HG03457 (cell line): ENCODE data around the gene HMCN2.

ENCODE experiments used
- ATAC-seq: cut with Tn5 transposase; IDR thresholded peaks from one replicate; pipeline ENCODE4 v1.9.1; 2021; ENCODE audit warnings: moderate number of reproducible peaks; ENCODE audit not compliant: unreplicated experiment

HMCN2 gene, protein sequence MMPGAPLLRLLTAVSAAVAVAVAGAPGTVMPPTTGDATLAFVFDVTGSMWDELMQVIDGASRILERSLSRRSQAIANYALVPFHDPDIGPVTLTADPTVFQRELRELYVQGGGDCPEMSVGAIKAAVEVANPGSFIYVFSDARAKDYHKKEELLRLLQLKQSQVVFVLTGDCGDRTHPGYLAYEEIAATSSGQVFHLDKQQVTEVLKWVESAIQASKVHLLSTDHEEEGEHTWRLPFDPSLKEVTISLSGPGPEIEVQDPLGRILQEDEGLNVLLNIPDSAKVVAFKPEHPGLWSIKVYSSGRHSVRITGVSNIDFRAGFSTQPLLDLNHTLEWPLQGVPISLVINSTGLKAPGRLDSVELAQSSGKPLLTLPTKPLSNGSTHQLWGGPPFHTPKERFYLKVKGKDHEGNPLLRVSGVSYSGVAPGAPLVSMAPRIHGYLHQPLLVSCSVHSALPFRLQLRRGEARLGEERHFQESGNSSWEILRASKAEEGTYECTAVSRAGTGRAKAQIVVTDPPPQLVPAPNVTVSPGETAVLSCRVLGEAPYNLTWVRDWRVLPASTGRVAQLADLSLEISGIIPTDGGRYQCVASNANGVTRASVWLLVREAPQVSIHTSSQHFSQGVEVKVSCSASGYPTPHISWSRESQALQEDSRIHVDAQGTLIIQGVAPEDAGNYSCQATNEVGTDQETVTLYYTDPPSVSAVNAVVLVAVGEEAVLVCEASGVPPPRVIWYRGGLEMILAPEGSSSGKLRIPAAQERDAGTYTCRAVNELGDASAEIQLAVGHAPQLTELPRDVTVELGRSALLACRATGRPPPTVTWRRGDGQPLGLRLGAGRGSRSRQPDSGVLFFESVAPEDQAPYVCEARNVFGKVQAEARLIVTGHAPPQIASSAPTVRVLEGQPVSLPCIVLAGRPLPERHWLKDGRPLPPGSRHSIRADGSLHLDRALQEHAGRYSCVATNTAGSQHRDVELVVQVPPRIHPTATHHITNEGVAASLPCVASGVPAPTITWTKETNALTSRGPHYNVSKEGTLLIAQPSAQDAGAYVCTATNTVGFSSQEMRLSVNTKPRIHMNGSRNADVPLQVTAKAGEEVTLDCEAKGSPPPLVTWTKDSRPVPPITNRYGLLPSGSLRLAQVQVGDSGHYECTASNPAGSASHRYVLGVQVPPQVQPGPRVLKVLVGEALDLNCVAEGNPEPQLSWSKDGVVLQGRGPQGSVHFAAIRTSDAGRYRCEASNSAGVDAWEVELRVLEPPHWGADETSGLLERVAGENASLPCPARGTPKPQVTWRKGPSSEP (N-terminal part only)

DNA sequence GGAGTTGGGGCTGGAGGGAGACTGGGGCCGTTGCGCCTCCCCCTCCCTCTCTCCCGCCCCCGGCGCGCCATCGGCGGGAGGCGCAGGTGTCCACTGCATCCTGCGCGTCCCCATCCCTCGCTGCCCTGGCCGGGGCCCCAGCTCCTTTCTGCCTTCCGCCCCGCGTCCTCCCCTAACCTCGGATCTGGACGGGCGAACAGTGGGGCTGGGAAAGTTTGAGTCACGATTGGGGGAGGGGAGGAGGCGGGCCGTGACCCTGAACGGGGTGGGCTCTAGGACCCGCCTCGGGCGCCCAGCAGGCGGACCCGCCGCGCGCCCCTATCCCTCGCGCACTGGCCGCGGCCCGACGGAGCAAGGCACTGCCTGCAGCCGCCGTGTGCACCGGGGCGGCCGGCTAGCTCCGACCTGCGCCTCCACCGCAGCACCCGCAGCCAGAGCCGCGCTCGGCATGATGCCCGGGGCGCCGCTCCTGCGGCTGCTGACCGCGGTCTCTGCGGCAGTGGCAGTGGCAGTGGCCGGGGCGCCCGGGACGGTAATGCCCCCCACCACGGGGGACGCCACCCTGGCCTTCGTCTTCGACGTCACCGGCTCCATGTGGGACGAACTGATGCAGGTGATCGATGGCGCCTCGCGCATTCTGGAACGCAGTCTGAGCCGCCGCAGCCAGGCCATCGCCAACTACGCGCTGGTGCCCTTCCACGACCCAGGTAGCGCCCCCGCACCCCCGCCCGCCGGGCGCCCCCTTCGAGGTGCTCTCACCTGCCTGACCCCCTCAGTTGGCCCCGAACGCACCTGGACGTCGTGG lies at the start of gene HMCN2:
Gene HMCN2, plus strand, starts transcription at position 330 of the 805 bp plus-strand sequence. Its CDS starts 119 bp downstream, at position 449.
- ATAC-seq, result no peak

DNA sequence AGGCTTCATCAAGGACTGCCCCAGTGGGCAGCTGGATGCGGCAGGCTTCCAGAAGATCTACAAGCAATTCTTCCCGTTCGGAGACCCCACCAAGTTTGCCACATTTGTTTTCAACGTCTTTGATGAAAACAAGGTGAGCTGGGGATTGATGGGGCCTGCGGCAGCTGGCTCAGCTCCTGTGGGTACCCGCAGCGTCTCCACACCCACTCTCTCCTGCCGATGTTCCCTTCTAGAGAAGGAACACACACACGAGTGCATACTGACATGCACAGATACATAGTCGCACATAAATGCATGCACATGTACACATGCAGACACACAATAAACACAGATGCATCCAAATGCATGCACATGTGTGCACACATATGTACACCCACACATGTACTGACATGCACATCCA lies 47.7 kb upstream of the HMCN2 start:
- no peak for ATAC-seq

DNA sequence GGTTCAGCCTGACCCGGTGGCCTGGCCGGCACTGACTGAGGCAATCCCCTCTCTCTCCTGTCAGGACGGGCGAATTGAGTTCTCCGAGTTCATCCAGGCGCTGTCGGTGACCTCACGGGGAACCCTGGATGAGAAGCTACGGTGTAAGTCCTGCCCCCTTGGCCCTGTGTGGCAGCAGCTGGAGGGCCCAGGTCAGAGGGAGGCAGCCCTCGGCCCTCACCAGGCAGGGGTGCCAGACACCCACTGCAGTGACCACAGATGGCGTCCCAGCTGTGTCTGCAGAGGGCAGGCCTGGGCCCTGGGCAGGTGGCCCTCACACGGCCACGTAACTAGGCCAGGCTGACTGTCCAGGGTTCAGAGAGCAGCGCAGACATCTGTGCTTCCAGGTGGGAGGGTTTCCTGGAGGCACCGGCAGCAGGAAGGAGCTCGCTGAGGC lies 45.9 kb upstream of the HMCN2 start:
- no peak for ATAC-seq

DNA sequence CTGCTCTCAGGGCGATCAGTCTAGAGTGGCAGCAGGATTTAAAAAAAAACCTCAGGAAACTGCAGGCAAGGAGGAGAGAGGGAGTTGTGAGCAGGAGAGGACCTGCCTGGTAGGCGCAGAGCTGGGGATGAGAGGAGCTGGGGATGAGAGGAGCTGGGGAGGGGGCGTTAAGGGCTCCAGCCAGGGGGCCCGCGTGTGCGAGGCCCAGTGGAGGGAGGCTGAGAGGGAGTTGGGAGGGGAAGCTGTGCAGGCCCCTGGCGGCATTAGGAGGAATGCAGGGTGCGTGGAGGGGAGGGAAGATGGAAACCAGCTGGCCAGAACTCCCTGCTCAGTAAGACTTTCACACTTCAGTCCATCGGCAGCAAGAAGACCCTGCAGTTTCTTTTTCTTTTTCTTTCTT lies 45.2 kb upstream of the HMCN2 start:
- no peak for ATAC-seq

DNA sequence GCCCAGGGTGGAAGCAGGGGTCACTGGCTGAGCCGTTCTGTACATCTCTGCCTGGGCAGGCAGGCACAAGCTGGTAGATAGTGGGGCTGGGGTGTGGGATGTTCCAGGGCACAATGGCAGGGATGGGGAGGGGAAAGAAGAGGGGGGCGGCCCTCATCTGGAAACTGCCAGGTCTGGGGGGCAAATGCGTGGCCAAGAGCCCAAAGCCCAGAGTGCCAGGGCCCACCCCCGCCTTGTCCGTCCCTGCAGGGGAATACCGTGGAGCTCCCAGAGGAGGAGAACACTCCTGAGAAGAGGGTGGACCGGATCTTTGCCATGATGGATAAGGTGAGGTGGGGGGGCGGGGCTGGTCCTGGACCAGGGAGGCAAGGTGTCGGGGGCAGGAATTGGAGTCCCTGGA lies 42.7 kb upstream of the HMCN2 start:
- no peak for ATAC-seq

DNA sequence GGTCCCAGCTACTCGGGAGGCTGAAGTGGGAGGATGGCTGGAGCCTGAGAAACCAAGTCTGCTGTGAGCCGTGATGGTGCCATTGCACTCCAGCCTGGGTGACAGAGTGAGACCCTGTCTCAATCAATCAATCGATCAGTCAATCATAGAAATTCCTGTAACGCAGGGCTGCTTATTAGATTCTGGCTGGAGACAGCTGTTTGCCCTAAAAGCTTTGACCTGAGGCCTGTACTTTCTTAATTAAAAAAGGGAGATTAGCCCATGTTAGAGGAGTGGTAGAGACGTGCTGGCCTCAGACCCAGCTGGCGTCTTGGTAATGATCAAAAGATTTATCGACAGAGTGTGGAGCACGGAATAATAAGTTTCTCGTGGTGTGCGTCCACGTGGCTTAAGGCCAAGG lies 40.5 kb upstream of the HMCN2 start:
- no peak for ATAC-seq

DNA sequence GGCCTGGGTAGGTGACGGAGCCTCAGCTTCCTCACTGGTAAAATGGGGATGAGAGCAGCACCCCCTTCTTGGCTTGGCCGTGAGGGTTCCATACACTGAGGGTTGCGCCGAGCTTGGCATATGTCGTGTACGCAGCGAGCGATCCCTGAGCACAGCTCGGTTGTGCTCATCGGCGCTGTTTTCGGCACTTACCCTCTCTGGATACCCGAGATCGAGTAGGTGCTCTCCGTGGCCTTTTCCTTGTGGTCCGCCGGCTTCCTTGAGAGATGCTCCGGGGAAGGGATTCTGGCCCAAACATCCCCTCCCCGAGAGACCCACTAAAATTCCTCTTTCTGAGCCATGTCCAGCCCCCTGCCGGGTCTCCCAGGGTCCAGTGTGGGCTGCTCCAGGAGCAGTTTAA lies 40.0 kb upstream of the HMCN2 start:
- ATAC-seq, result no peak

DNA sequence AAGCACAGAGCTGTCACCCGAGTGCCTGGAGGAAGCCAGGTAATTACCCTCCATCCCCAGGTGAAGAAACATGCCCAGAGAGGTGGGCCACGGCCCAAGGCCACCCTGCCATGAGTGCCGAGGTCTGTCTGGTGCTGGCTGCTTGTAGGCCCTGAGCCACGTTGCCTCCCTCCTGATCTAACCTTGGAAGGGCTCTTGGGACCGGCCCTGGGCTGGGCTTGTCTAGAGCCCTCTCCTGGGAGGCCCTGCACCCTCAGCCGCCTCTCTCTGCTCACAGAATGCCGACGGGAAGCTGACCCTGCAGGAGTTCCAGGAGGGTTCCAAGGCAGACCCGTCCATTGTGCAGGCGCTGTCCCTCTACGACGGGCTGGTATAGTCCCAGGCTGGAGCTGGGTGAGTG lies 39.4 kb upstream of the HMCN2 start:
- no peak for ATAC-seq

DNA sequence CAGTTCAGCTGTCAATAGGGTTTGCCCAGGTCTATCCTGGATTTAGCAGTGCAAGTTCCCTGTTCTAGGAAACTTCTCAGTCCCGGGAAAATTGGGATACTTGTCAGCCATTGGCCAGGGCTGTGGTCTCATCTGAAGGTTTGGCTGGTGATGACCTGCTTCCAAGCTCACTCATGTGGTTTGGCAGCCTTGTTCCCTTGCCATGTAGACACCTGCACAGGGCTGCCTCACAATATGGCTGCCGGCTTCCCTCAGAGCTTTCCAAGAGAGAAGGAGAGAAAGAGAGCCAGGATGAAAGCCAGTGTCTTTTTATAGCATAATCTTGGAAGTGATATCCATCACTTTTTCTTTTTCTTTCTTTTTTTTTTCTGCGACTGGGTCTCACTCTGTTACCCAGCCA lies 37.7 kb upstream of the HMCN2 start:
- no peak for ATAC-seq

DNA sequence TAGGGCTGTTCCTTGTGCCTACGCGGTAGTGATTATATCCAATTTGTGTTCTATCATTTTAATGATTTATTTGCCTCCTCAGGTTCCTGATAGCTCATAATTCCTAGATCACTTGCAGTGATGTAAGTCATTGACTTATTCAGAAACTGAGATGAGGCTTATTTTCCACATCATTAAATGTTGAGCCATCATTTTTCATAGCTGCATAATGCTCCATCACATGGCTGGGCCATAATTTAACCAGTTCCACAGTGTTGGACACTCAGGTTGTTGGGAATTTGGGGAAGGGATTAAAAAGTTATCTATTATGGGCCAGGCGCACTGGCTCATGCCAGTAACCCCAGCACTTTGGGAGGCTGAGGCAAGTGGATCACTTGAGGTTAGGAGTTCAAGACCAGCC lies 35.8 kb upstream of the HMCN2 start:
- no peak for ATAC-seq

DNA sequence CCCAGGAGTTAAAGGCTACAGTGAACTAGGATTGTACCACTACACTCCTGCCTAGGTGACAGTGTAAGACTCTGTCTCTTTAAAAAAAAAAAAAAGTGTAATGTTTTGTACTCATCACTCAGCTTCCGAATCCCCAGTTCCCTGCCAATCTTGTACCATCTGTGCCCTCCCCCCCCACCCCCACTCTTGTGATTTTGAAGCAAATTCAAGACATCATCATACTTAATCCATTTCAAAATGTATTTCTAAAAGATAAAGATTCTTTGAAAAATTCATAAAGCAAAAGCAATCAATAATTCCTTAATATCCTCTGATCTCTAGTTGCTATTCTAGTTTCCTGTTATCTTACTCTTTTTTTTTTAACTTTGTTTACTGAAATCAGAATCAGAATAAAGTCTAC lies 34.9 kb upstream of the HMCN2 start:
- ATAC-seq, result no peak

DNA sequence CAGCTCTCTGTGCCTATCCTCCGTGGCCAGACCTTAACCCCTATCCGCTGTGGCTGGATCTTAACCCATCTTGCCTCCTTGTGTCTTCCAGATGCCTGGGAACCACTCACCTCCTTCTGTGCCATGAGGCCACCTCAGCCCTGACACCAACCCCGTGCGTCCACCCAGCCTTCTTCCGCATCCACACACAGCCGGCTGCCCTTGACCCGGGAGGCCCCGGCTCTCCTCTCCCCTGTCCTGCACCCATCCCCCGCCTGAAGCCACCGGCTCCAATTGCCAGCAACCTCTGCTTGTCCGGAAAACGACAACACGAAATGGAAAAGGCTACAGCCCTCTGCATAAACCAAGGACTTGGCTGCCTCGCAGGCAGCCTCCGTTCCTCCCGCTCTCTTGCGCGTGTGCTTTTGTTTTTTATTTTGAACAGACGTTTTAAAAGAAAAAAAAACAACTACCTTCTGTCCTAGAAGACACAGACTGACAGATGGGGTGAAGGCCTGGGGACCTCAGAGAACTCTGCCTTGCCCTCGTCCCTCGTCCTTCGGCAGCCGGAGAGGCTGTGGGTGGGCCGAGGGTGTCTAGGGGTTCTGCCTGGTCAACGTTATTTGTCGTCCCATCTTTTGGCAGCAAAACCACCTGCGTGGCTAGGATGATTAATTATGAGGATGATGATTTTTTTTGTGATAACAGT lies 32.5 kb upstream of the HMCN2 start:
- no peak for ATAC-seq

DNA sequence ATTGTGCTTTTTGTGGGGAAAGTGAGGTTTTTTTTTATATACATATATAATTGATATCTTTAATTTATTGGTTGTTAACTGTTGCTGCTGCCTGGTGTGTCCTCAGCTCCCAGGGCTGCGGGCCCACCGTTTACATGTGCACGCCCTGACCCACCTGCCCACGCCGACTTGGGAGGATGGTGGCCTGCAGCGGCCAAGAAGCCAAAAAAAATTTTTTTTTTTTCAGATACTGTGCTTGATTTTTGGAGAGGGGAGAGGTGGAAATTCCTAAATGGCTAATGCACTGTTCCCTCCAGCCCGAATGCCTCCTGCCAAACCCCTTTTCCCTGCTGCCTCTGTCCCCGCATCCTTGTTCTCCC lies 32.0 kb upstream of the HMCN2 start:
- ATAC-seq, result no peak

DNA sequence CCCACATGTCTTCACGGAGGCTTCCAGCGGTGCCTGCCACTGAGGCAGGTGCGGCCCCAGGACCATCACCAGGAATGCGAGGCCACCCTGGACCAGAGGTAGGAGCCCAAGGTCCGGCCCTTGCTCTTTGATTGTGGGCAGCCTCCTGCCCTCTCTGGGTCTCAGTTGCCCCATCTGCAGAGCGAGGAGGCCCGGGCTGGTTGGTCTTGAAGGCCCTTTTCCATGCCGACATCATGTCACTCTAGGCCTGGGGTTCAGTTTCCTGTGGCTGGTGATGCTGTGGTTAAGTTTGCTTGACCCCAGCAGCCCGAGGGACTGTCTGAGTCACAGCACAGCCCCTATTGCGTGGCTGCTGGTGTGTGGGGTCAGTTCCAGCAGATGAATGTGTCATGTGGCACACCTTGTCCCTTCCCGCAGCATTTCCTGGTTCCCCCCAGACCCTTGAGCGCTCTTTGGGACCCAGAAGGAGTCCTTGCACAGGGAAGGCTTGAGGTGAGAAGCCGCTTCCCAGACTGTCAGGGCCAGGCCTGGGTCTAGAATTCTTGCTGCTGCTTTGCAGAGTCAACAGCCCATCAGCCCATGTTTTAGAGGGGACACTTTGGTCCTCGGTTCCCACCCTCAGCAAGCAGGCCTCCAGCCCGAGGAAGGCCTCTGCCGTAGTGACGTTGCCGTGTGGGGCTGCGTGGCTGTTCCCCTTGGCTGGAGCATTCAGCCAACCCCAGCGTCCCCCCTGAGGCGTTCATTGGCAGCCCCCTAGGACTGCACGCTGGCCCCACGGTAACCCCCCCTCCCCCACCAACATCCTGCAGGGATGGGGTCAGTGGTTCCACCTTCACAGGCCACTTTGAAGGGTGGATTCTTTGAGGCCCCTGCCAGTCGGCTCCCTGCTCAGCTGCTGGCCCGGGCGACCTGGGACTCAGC lies 31.0 kb upstream of the HMCN2 start:
- no peak for ATAC-seq

DNA sequence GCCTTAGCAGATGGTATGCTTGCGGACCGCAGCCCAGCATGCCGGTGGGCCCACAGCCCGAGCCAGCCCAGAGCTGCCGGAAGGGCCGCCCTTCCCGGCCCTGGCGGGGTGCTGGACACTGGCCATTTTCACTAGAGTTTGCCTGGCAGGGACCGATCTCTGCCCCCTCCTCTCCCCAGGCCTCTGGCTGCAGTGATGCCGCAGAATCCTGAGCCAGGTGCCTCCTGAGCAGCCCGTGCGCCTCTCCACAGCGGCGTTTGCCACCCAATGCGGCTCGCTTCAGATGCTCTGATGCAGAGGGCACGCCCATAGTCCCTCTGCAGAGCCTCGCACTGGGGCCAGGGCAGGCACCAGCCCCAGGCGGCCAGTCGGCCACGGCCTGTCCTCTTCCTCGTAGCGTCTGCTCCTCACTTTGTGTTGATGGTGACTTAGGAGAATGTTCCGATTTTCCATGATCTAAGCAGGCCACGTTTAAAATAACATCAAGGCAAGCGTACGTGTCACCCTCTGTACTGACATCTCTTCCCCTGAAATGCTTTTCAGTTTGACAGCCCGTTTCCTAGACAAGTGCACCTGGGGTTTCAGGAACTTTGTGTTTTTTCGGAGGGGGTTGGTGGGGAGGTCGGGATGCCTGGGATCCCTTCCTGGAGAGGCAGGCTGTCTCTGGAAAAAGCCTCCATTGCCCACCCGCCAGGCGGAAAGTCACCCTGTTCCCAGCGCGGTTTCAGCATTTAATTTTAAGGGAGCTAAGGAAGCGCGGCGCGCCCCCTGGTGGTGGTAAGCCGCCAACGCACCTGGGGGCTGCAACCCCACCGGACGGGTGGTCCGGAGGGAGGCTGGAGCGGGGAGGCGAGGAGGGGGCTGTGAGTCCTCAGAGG lies 29.8 kb upstream of the HMCN2 start:
- ATAC-seq, result no peak

DNA sequence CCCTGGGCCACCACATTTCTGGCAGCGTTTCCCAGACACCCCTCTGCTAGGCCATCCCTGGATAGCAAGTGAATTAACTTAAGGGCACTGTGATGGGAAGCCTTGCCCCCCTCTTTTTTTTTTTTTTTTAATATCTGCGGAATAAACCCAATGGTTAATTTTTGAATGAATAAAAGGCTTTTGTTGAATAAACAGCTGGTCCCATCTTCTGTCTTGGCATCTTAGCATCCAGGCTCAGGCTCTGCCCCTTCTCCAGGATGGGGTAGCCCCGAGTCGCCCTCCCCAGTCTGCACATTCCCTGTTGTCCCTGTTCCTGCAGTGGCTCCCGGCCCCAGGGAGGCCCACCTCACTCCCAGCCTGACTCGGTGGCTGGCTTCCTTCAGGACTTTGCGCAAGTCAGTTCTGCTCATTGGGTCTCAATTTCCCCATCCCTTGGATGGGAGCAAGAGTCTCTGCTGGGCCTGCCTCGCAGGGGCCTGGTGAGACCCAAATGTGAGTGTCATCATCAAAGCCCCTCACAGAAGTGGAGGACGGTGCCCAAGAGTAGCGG lies 29.0 kb upstream of the HMCN2 start:
- no peak for ATAC-seq

DNA sequence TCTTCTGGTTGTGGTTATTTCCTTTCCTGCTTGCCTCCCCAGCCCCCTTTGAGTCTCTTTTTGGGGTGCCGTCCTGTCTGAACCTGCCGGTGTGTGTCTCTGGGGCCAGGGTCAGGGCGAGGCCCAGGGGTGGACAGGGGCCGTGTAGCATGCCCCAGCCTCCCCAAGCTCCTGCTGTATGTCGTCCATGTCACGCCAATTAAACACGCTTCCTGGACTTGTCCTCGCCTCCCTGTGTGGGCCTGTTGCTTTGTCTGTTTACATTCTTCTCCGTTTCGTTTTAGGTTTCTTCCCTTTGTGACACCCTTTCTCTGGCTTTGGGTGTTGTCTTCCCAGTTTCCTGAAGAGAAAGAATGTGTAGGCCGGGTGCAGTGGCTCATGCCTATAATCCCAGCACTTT lies 28.5 kb upstream of the HMCN2 start:
- no peak for ATAC-seq
